CD4-positive, alpha-beta T cell (primary cell): ENCODE results near the gene CHI3L1. TPM values are rescaled to one million over a fixed set of nuclear protein-coding genes. Genes with fewer than 3 reads are reported as not detected.

Experiments used
- ATAC-seq: fragments of 200-7000 bp; cut with Tn5 transposase; one replicate; pipeline ENCODE4 v1.10.0; 2022; ENCODE audit warnings: mild to moderate bottlenecking; ENCODE audit not compliant: poor library complexity
- CTCF ChIA-PET: fragments of 350-600 bp; sonication (Branson Sonifier 250); formaldehyde crosslinking; loops from one replicate; lab custom pipeline; 2021; ENCODE audit warnings: antibody characterized with exemption, inconsistent platforms; lab: Charles Lee
- POLR2A ChIA-PET: fragments of 350-600 bp; sonication (Branson Sonifier 250); formaldehyde crosslinking; loops from one replicate; lab custom pipeline; 2021; ENCODE audit warnings: antibody characterized with exemption, inconsistent platforms; lab: Charles Lee
- DNase-seq, 14 experiments: peaks; one replicate each; pipeline ENCODE4 v3.0.0-alpha.2; 2013 to 2020; ENCODE audit warnings: mixed read lengths in 2 of 14
- H3K27ac ChIP-seq, 2 donors: one replicate each; pipeline versions ENCODE4 v1.5.1 to v1.7.0; 2013; ENCODE audit warnings: low read length in 2 of 2, low read depth in 1 of 2, mild to moderate bottlenecking in 1 of 2
- H3K27me3 ChIP-seq, 2 experiments: 1 replicate in 1 of 2; 2 replicates in 1 of 2; pipeline versions ENCODE4 v1.6.1 to v1.7.0; 2013; ENCODE audit warnings: low read length in 2 of 2, control low read depth in 1 of 2, mild to moderate bottlenecking in 1 of 2, moderate library complexity in 1 of 2; ENCODE audit not compliant: insufficient read depth in 2 of 2, control insufficient read depth in 1 of 2
- H3K36me3 ChIP-seq: one replicate; pipeline ENCODE4 v1.6.1; 2013; ENCODE audit warnings: low read length, control low read depth; ENCODE audit not compliant: insufficient read depth
- H3K4me1 ChIP-seq: one replicate; pipeline ENCODE4 v1.6.1; 2013; ENCODE audit warnings: low read length, control low read depth; ENCODE audit not compliant: insufficient read depth
- H3K4me3 ChIP-seq: one replicate; pipeline ENCODE4 v1.5.1; 2013; ENCODE audit warnings: mild to moderate bottlenecking, low read length, moderate library complexity
- H3K9me3 ChIP-seq, 2 experiments: 1 replicate in 1 of 2; 2 replicates in 1 of 2; pipeline versions ENCODE4 v1.6.1 to v1.7.0; 2013; ENCODE audit warnings: low read length in 2 of 2, mild to moderate bottlenecking in 2 of 2, control low read depth in 1 of 2, moderate library complexity in 1 of 2; ENCODE audit not compliant: control insufficient read depth in 1 of 2, insufficient read depth in 1 of 2
- H3K27ac Mint-ChIP-seq: one replicate; pipeline ENCODE4 v1.8.0; 2020; ENCODE audit warnings: mixed read lengths
- H3K27me3 Mint-ChIP-seq: one replicate; pipeline ENCODE4 v1.8.0; 2021; ENCODE audit warnings: mixed read lengths
- H3K36me3 Mint-ChIP-seq: one replicate; pipeline ENCODE4 v1.8.0; 2021; ENCODE audit warnings: low read depth, mixed read lengths
- H3K4me1 Mint-ChIP-seq: one replicate; pipeline ENCODE4 v1.8.0; 2021; ENCODE audit warnings: low read depth, mixed read lengths
- H3K4me3 Mint-ChIP-seq: one replicate; pipeline ENCODE4 v1.8.0; 2020; ENCODE audit warnings: mild to moderate bottlenecking, mixed read lengths
- H3K9me3 Mint-ChIP-seq: one replicate; pipeline ENCODE4 v1.8.0; 2020; ENCODE audit warnings: mixed read lengths
- CTCF ChIP-seq: fragments of 200-600 bp; IDR thresholded peaks from one replicate; pipeline ENCODE4 v1.8.0; 2022; ENCODE audit warnings: antibody characterized with exemption, mild to moderate bottlenecking
- intact Hi-C, 2 experiments: fragments of 100-400 bp; cut with DNase I in 1 of 2; cut with micrococcal nuclease in 1 of 2; formaldehyde crosslinking; loops; one replicate each; pipeline versions ENCODE4 v1.15.1 to v1.9.0; 2023 to 2025; cut with DNase I, micrococcal nuclease
- total RNA-seq, 174 experiments: library from RNA in 2 of 174; stranded (reverse) in 2 of 174; gene quantifications; one replicate each; pipeline ENCODE4 v1.2.3 and lab custom pipeline; 2021 to 2026

Gene CHI3L1
- total RNA-seq, 2 experiments from 2014 or later: not detected

- ChIA-PET CTCF (interaction anchor here (1.4 to 2.4 kb wide), 3 partner anchors 9 to 751 kb away, joined by 3 to 25 read pairs (median 3); no protein-coding TSS in a partner anchor), POLR2A (no interaction called here)
- DNase-seq: peak in 2 of 14 experiments; percentile 8 to 26
- Mint-ChIP-seq H3K4me3 (no peak overlapping the region), H3K36me3 (no peaks in the 10 kb centered on the region), H3K27ac (no peak overlapping the region), H3K4me1 (peaks cover 6% of the 10 kb centered on the region), H3K27me3 (peaks cover 16% of the 10 kb centered on the region), H3K9me3 (no peaks in the 10 kb centered on the region)
- Histone ChIP-seq H3K4me3 (no peak overlapping the region), H3K36me3 (no peaks in the 10 kb centered on the region), H3K27me3 (peaks cover 0 to 8% of the 10 kb centered on the region in 2 experiments), H3K4me1 (peaks cover 7% of the 10 kb centered on the region), H3K27ac (no peak overlapping the region), H3K9me3 (no peaks in the 10 kb centered on the region)
- TF ChIP-seq CTCF: no peak
- no peak for ATAC-seq
- intact Hi-C loops: no loop called here
Observed at GRCh38 chr1:203215573-203215972, 29.1 kb upstream of the CHI3L1 start.

- H3K27ac Mint-ChIP-seq: no peak overlapping the region
- Histone ChIP-seq H3K4me1 (peaks cover 7% of the 10 kb centered on the region), H3K4me3 (no peak overlapping the region), H3K27me3 (peaks cover 0 to 8% of the 10 kb centered on the region in 2 experiments), H3K27ac (no peak overlapping the region), H3K9me3 (no peaks in the 10 kb centered on the region), H3K36me3 (no peaks in the 10 kb centered on the region)
- ATAC-seq (no peak), DNase-seq (peak in 2 of 14 experiments; percentile 16 to 33)
- ChIA-PET CTCF (interaction anchor here (2.4 kb wide), 1 partner anchor 175 kb away, joined by 25 read pairs; no protein-coding TSS in a partner anchor), POLR2A (no interaction called here)
- no peak for TF ChIP-seq CTCF
- H3K4me3 Mint-ChIP-seq: no peak overlapping the region
- H3K4me1 Mint-ChIP-seq: peaks cover 6% of the 10 kb centered on the region
- H3K9me3 Mint-ChIP-seq: no peaks in the 10 kb centered on the region
- intact Hi-C loops: no loop called here
- H3K27me3 Mint-ChIP-seq: peaks cover 16% of the 10 kb centered on the region
- no peaks in the 10 kb centered on the region for H3K36me3 Mint-ChIP-seq
Observed at GRCh38 chr1:203214871-203215270, 28.4 kb upstream of the CHI3L1 start.

GRCh38 chr1:203213126-203213525 lies 26.6 kb upstream of the CHI3L1 start:
- no peak overlapping the region for H3K27ac ChIP-seq
- no peaks in the 10 kb centered on the region for H3K9me3 ChIP-seq
- no peak for TF ChIP-seq CTCF
- peaks cover 7% of the 10 kb centered on the region for H3K4me1 ChIP-seq
- Mint-ChIP-seq H3K9me3 (no peaks in the 10 kb centered on the region), H3K27me3 (peaks cover 9% of the 10 kb centered on the region), H3K27ac (no peak overlapping the region), H3K4me1 (peaks cover 6% of the 10 kb centered on the region), H3K36me3 (no peaks in the 10 kb centered on the region), H3K4me3 (no peak overlapping the region)
- peaks cover 0 to 8% of the 10 kb centered on the region in 2 experiments for H3K27me3 ChIP-seq
- DNase-seq (no peak), ATAC-seq (no peak)
- ChIA-PET CTCF (no interaction called here), POLR2A (no interaction called here)
- no peaks in the 10 kb centered on the region for H3K36me3 ChIP-seq
- H3K4me3 ChIP-seq: no peak overlapping the region
- intact Hi-C loops: no loop called here
